KMS-11 (cell line): ENCODE data around the gene ARSK.

Source experiments
- H2AFZ ChIP-seq: fragments of 200-600 bp; sonication (generic); 2 replicates; pipeline ENCODE4 v1.6.1; 2016; ENCODE audit warnings: antibody characterized with exemption, mixed run types, low read depth
- H3K27ac ChIP-seq: fragments of 200-600 bp; sonication (generic); 2 replicates; pipeline ENCODE4 v1.6.1; 2016; ENCODE audit warnings: mild to moderate bottlenecking, mixed run types
- H3K27me3 ChIP-seq: fragments of 200-600 bp; sonication (generic); 2 replicates; pipeline ENCODE4 v1.6.1; 2017; ENCODE audit warnings: mild to moderate bottlenecking, low read depth, mixed run types, moderate library complexity; ENCODE audit not compliant: insufficient read depth
- H3K36me3 ChIP-seq: fragments of 200-600 bp; sonication (generic); 2 replicates; pipeline ENCODE4 v1.6.1; 2017; ENCODE audit warnings: mild to moderate bottlenecking, mixed run types; ENCODE audit not compliant: insufficient read depth
- H3K4me1 ChIP-seq: fragments of 200-600 bp; sonication (generic); 2 replicates; pipeline ENCODE4 v1.6.1; 2016; ENCODE audit warnings: mild to moderate bottlenecking, low read depth, mixed run types; ENCODE audit not compliant: poor library complexity, severe bottlenecking
- H3K4me2 ChIP-seq: fragments of 200-600 bp; sonication (generic); 2 replicates; pipeline ENCODE4 v1.7.0; 2016; ENCODE audit warnings: mild to moderate bottlenecking, mixed run types
- H3K4me3 ChIP-seq: fragments of 200-600 bp; sonication (generic); IDR thresholded peaks from 2 replicates; pipeline ENCODE4 v1.6.1; 2017; ENCODE audit warnings: low read depth, low read length, mixed read lengths; ENCODE audit not compliant: insufficient read depth
- H3K79me2 ChIP-seq: fragments of 200-600 bp; sonication (generic); 2 replicates; pipeline ENCODE4 v1.6.1; 2016; ENCODE audit warnings: low read depth, mixed run types; ENCODE audit not compliant: insufficient read depth
- H3K9ac ChIP-seq: fragments of 200-600 bp; sonication (generic); 2 replicates; pipeline ENCODE4 v1.6.1; 2016; ENCODE audit warnings: mild to moderate bottlenecking, mixed run types
- H4K20me1 ChIP-seq: fragments of 200-600 bp; sonication (generic); 2 replicates; pipeline ENCODE4 v1.6.1; 2016; ENCODE audit warnings: mild to moderate bottlenecking, mixed run types; ENCODE audit not compliant: insufficient read depth
- CTCF ChIP-seq: fragments of 200-600 bp; sonication (generic); conservative IDR thresholded peaks from 2 replicates; pipeline ENCODE4 v1.6.1; 2017; ENCODE audit warnings: low read depth, mild to moderate bottlenecking, antibody characterized with exemption, low read length, moderate library complexity, mixed read lengths

Gene ARSK

GRCh38 chr5:95627971-95628810 is 73.3 kb downstream of the ARSK start:
- no peak overlapping the region for H3K4me2 ChIP-seq
- no peak overlapping the region for H3K27ac ChIP-seq
- H3K9ac ChIP-seq: no peak overlapping the region
- H3K4me1 ChIP-seq: no peaks in the 10 kb centered on the region
- H3K79me2 ChIP-seq: no peaks in the 10 kb centered on the region
- no peaks in the 10 kb centered on the region for H4K20me1 ChIP-seq
- no peaks in the 10 kb centered on the region for H3K36me3 ChIP-seq
- no peak overlapping the region for H2AFZ ChIP-seq
- no peaks in the 10 kb centered on the region for H3K27me3 ChIP-seq
- TF ChIP-seq CTCF: no peak
- H3K4me3 ChIP-seq: no peak overlapping the region

DNA sequence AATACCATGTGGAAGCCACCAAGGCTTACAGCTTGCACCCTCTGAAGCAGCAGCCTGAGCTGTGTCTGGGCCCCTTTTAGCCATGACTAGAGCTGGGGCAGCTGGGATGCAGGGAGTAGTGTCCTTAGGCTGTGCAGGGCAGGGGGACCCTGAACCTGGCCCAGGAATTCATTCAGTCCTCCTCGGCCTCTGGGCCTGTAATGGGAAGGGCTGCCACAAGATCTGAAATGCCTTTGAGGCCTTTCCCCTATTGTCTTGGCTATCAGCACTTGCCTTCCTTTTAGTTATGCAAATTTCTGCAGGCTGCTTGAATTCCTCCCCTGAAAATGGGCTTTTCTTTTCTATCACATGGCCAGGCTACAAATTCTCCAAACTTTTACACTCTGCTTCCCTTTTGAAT is 74.0 kb downstream of the ARSK start:
- Histone ChIP-seq H3K9ac (no peak overlapping the region), H4K20me1 (no peaks in the 10 kb centered on the region), H2AFZ (no peak overlapping the region), H3K4me3 (no peak overlapping the region), H3K4me1 (no peaks in the 10 kb centered on the region), H3K36me3 (no peaks in the 10 kb centered on the region), H3K79me2 (no peaks in the 10 kb centered on the region), H3K27me3 (no peaks in the 10 kb centered on the region), H3K4me2 (no peak overlapping the region), H3K27ac (no peak overlapping the region)
- TF ChIP-seq CTCF: no peak

GRCh38 chr5:95630394-95630917 is 75.6 kb downstream of the ARSK start:
- no peak overlapping the region for H3K27ac ChIP-seq
- no peak overlapping the region for H2AFZ ChIP-seq
- H4K20me1 ChIP-seq: no peaks in the 10 kb centered on the region
- TF ChIP-seq CTCF: no peak
- no peaks in the 10 kb centered on the region for H3K4me1 ChIP-seq
- no peaks in the 10 kb centered on the region for H3K27me3 ChIP-seq
- H3K4me3 ChIP-seq: no peak overlapping the region
- H3K9ac ChIP-seq: no peak overlapping the region
- no peaks in the 10 kb centered on the region for H3K79me2 ChIP-seq
- no peaks in the 10 kb centered on the region for H3K36me3 ChIP-seq
- no peak overlapping the region for H3K4me2 ChIP-seq

DNA sequence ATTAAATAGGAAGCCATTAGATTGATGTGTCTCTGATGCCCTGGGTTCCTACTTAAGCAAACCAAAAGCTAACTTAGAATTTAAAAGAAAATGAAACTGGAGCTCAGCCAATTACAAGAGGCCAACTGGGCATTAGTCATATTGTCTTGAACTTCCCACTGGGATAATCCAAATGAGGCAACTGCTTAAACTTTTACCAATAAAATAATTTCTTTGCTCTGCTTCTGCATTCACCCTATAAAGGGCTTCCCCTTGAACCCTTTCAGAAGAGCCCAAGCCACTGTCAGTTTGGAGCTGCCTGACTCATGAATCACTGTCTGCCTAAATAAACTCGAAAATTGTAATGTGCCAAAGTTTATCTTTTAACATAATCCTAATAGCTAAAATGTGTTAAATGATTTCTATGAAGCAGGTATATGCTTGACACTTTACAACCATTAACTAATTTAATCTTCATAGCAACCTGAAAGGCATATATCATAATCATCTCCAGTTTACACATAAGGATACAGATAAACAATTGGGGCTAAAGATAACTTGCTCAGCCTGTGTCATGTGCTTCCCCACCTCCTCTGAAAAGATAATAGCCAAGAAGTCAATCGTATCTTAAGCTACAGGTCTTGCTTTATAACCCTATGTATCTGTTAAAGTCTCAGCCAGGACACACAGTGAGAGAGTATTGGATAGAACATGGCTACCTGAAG is 76.5 kb downstream of the ARSK start:
- Histone ChIP-seq H3K9ac (no peak overlapping the region), H3K79me2 (no peaks in the 10 kb centered on the region), H4K20me1 (no peaks in the 10 kb centered on the region), H3K27me3 (no peaks in the 10 kb centered on the region), H3K4me2 (no peak overlapping the region), H2AFZ (no peak overlapping the region), H3K4me1 (no peaks in the 10 kb centered on the region), H3K27ac (no peak overlapping the region), H3K4me3 (no peak overlapping the region), H3K36me3 (no peaks in the 10 kb centered on the region)
- no peak for TF ChIP-seq CTCF
